ENCODE measurements around the gene VSTM2B. TPM values are rescaled to one million over a fixed set of nuclear protein-coding genes. Genes with fewer than 3 reads are reported as not detected.

VSTM2B gene
- total RNA-seq, 1 experiment from 2014 or later, result not detected

- H3K4me2 ChIP-seq, result peak within 1 kb of the TSS; percentile 98
- peak within 1 kb of the TSS; percentile 37 for H3K27ac ChIP-seq
- H3K4me3 ChIP-seq, result peak within 1 kb of the TSS; percentile 69
- peaks cover 13% of the 10 kb centered on the region for H3K79me2 ChIP-seq (ENCODE audit: low read depth)
- intact Hi-C loops (cut with micrococcal nuclease; ENCODE audit: unreplicated experiment), result no loop called here
- H3K9me2 ChIP-seq (ENCODE audit: insufficient read depth), result no peaks in the 10 kb centered on the region
- no peaks in the 10 kb centered on the region for H3F3A ChIP-seq (ENCODE audit: insufficient read depth, low read depth)
- H4K20me1 ChIP-seq (ENCODE audit: insufficient read depth), result no peaks in the 10 kb centered on the region
- H3K4me1 ChIP-seq (replicated peaks; ENCODE audit: insufficient read depth), result peaks cover 7% of the 10 kb centered on the region
- H2AFZ ChIP-seq, result peak within 1 kb of the TSS; percentile 90
- TF ChIP-seq CTCF (conservative IDR thresholded peaks at IDR 0.05) (no peak), EZH2 (IDR thresholded peaks at IDR 0.05; ENCODE audit: low read depth) (no peak)
- no peaks in the 10 kb centered on the region for H3K9me3 ChIP-seq (ENCODE audit: insufficient read depth, low read depth)
- CTCF ChIA-PET, result interaction anchor here (2.6 kb wide), 1 partner anchor 110 kb away, joined by 14 read pairs; no protein-coding TSS in a partner anchor
- no peaks in the 10 kb centered on the region for H3K27me3 ChIP-seq (ENCODE audit: insufficient read depth, low read depth)
- POLR2A ChIA-PET (ENCODE audit: unreplicated experiment), result interaction anchor here (0.6 to 0.9 kb wide), 5 partner anchors 54 to 358 kb away, joined by 4 to 14 read pairs (median 5); partner anchors contain the start of gene PLEKHF1
- no peaks in the 10 kb centered on the region for H3K36me3 ChIP-seq (ENCODE audit: low read depth)
- peak; percentile 85 to 91 for DNase-seq
- BruUV-seq (replicated peaks), result no TSS peak
These were observed 80.0 kb downstream of the VSTM2B start, which contains the start of gene POP4 for GRCh38 chr19:29605653-29606419. Gene POP4, plus strand, starts transcription at chr19:29606283. Its CDS starts 36 bp downstream, at chr19:29606319.

GRCh38 chr19:29606420-29606747, 80.6 kb downstream of the VSTM2B start:
- TF ChIP-seq EZH2 (IDR thresholded peaks at IDR 0.05; ENCODE audit: low read depth), result no peak
- no peak for TF ChIP-seq CTCF (conservative IDR thresholded peaks at IDR 0.05)
- DNase-seq, result no peak
- ChIA-PET CTCF (interaction anchor here (2.6 kb wide), 1 partner anchor 110 kb away, joined by 14 read pairs; no protein-coding TSS in a partner anchor), POLR2A (ENCODE audit: unreplicated experiment) (interaction anchor here (0.6 to 0.9 kb wide), 4 partner anchors 55 to 358 kb away, joined by 4 to 14 read pairs (median 4); no protein-coding TSS in a partner anchor)
- Histone ChIP-seq H3K9me2 (ENCODE audit: insufficient read depth) (no peaks in the 10 kb centered on the region), H3K36me3 (ENCODE audit: low read depth) (no peaks in the 10 kb centered on the region), H3K4me1 (replicated peaks; ENCODE audit: insufficient read depth) (peaks cover 7% of the 10 kb centered on the region), H2AFZ (peak overlapping the region; percentile 90), H4K20me1 (ENCODE audit: insufficient read depth) (no peaks in the 10 kb centered on the region), H3K79me2 (ENCODE audit: low read depth) (peaks cover 13% of the 10 kb centered on the region), H3K27me3 (ENCODE audit: insufficient read depth, low read depth) (no peaks in the 10 kb centered on the region), H3K9me3 (ENCODE audit: insufficient read depth, low read depth) (no peaks in the 10 kb centered on the region), H3F3A (ENCODE audit: insufficient read depth, low read depth) (no peaks in the 10 kb centered on the region), H3K4me3 (peak overlapping the region; percentile 69), H3K27ac (no peak overlapping the region), H3K4me2 (peak overlapping the region; percentile 98)
- intact Hi-C loops (cut with micrococcal nuclease; ENCODE audit: unreplicated experiment), result no loop called here
- TSS peak; percentile 72 for BruUV-seq (replicated peaks)

- no peaks in the 10 kb centered on the region for H3K9me3 ChIP-seq (ENCODE audit: insufficient read depth, low read depth)
- no peak overlapping the region for H3K4me2 ChIP-seq
- no peak overlapping the region for H3K4me3 ChIP-seq
- DNase-seq, result no peak
- H3K27me3 ChIP-seq (ENCODE audit: insufficient read depth, low read depth), result no peaks in the 10 kb centered on the region
- H3K79me2 ChIP-seq (ENCODE audit: low read depth), result peaks cover 13% of the 10 kb centered on the region
- H3F3A ChIP-seq (ENCODE audit: insufficient read depth, low read depth), result no peaks in the 10 kb centered on the region
- BruUV-seq (replicated peaks), result no TSS peak
- no peak for TF ChIP-seq EZH2 (IDR thresholded peaks at IDR 0.05; ENCODE audit: low read depth)
- no peak for TF ChIP-seq CTCF (conservative IDR thresholded peaks at IDR 0.05)
- H3K9me2 ChIP-seq (ENCODE audit: insufficient read depth), result no peaks in the 10 kb centered on the region
- no peak overlapping the region for H2AFZ ChIP-seq
- no peaks in the 10 kb centered on the region for H3K36me3 ChIP-seq (ENCODE audit: low read depth)
- ChIA-PET POLR2A (ENCODE audit: unreplicated experiment) (interaction anchor here (0.6 kb wide), 2 partner anchors 87 to 107 kb away, joined by 3 to 4 read pairs; no protein-coding TSS in a partner anchor), CTCF (interaction anchor here (1.8 to 3.6 kb wide), 2 partner anchors 67 to 107 kb away, joined by 5 to 19 read pairs; no protein-coding TSS in a partner anchor)
- H3K27ac ChIP-seq, result no peak overlapping the region
- intact Hi-C loops (cut with micrococcal nuclease; ENCODE audit: unreplicated experiment), result loop anchor here (1.0 to 2.0 kb wide), 4 partner anchors 53 to 107 kb away; no protein-coding TSS in a partner anchor
- H4K20me1 ChIP-seq (ENCODE audit: insufficient read depth), result no peaks in the 10 kb centered on the region
- H3K4me1 ChIP-seq (replicated peaks; ENCODE audit: insufficient read depth), result peaks cover 7% of the 10 kb centered on the region
These were observed 83.8 kb downstream of the VSTM2B start for GRCh38 chr19:29609636-29610035.
